Body of pancreas (tissue), 4 donors: ENCODE measurements around the gene ZC3HAV1.

Source experiments
- CTCF ChIP-seq, 7 experiments: fragments of 450-650 bp in 4 of 7; fragments of 200-600 bp in 3 of 7; sonication (generic) in 3 of 7; IDR thresholded peaks; one replicate each; pipeline ENCODE4 v1.5.1; 2016 to 2019; ENCODE audit warnings: antibody characterized with exemption in 7 of 7
- POLR2A ChIP-seq, 3 donors: fragments of 450-650 bp; IDR thresholded peaks; one replicate each; pipeline ENCODE4 v1.6.1; 2016; ENCODE audit warnings: antibody characterized with exemption in 3 of 3, mild to moderate bottlenecking in 2 of 3

DNA sequence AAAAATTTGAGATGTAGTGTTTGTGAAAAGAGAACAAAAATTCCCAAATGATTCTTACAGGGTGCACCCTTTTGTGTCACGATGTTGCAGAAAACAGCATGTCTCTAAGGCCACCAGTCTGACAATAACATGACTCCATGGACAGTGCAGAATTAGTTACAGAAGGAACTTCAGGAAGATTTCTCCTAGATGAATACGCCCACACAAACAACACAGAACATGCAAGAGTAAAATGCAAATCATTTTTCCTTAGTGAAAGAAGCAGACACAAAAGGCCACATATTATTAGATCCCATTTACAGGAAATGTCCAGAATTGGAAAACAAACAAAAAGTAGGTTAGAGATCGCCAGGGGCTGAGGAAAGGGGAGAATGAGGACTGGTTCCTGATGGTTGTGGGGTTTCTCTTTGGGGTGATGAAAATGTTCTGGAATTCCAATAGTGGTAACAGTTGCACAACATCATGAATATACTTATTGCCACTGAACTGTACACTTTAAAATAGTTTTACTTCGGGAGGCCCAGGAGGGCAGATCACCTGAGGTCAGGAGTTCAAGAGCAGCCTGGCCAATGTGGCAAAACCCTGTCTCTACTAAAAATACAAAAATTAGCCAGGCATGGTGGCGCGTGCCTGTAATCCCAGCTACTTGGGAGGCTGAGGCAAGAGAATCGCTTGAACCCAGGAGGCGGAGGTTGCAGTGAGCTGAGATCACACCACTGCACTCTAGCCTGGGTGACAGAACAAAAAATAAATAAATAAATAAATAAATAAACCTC lies 10.2 kb downstream of the ZC3HAV1 start:
- TF ChIP-seq CTCF (IDR thresholded peaks at IDR 0.05), result no peak
- TF ChIP-seq POLR2A (IDR thresholded peaks at IDR 0.05), result no peak
